Tibial nerve (tissue), 4 donors: ENCODE data around the gene IL17C.

Source experiments
- CTCF ChIP-seq, 5 experiments: fragments of 200-600 bp in 3 of 5; fragments of 450-650 bp in 2 of 5; sonication (generic) in 3 of 5; IDR thresholded peaks; one replicate each; pipeline ENCODE4 v1.5.1; 2016 to 2019; ENCODE audit warnings: antibody characterized with exemption in 5 of 5, mild to moderate bottlenecking in 3 of 5, moderate library complexity in 2 of 5
- EP300 ChIP-seq, 2 donors: sonication (generic); formaldehyde crosslinking; IDR thresholded peaks; one replicate each; pipeline ENCODE4 v1.6.1; 2017; ENCODE audit warnings: antibody characterized with exemption in 2 of 2, mild to moderate bottlenecking in 1 of 2
- POLR2A ChIP-seq, 2 donors: fragments of 450-650 bp; IDR thresholded peaks; one replicate each; pipeline ENCODE4 v1.6.1; 2017; ENCODE audit warnings: antibody characterized with exemption in 2 of 2, mild to moderate bottlenecking in 2 of 2, moderate library complexity in 2 of 2

- TF ChIP-seq CTCF (IDR thresholded peaks at IDR 0.05): no peak
- no peak for TF ChIP-seq POLR2A (IDR thresholded peaks at IDR 0.05)
- TF ChIP-seq EP300 (IDR thresholded peaks at IDR 0.05): no peak
Measured at GRCh38 chr16:88640039-88640495, 1.7 kb downstream of the IL17C start.
